ENCODE measurements around the gene NR1D1.
A peak's percentile ranks its signal among the peaks of the same experiment; 100 is the strongest.

NR1D1 gene

GRCh38 chr17:40074871-40075200 is 25.6 kb downstream of the NR1D1 start:
- DNase-seq = no peak

- DNase-seq = no peak
Measured at GRCh38 chr17:40074175-40074512, 26.2 kb downstream of the NR1D1 start.

- DNase-seq = no peak
Measured at GRCh38 chr17:40073454-40074174, 26.8 kb downstream of the NR1D1 start.

- no peak for DNase-seq
Measured at GRCh38 chr17:40072735-40073346, 27.5 kb downstream of the NR1D1 start.

- no peak for DNase-seq
Measured at GRCh38 chr17:40072040-40072734, 28.2 kb downstream of the NR1D1 start.

GRCh38 chr17:40071313-40072039 is 28.9 kb downstream of the NR1D1 start:
- DNase-seq = no peak

GRCh38 chr17:40070709-40071312 is 29.6 kb downstream of the NR1D1 start:
- DNase-seq = no peak

GRCh38 chr17:40069751-40070708 is 30.4 kb downstream of the NR1D1 start:
- DNase-seq = peak; percentile 56

- peak; percentile 80 for DNase-seq
Measured at GRCh38 chr17:40068917-40069750, 31.3 kb downstream of the NR1D1 start.

GRCh38 chr17:40068584-40068916 is 31.8 kb downstream of the NR1D1 start:
- DNase-seq = no peak

- no peak for DNase-seq
Measured at GRCh38 chr17:40068129-40068581, 32.2 kb downstream of the NR1D1 start.

GRCh38 chr17:40067710-40068109 is 32.7 kb downstream of the NR1D1 start:
- no peak for DNase-seq

GRCh38 chr17:40065769-40066510 is 34.4 kb downstream of the NR1D1 start:
- DNase-seq = no peak

- DNase-seq = no peak
Measured at GRCh38 chr17:40064971-40065768, 35.2 kb downstream of the NR1D1 start.

GRCh38 chr17:40063901-40064531 is 36.4 kb downstream of the NR1D1 start:
- DNase-seq = no peak

GRCh38 chr17:40063187-40063771 is 37.1 kb downstream of the NR1D1 start:
- peak; percentile 30 for DNase-seq

GRCh38 chr17:40062329-40063186 is 37.8 kb downstream of the NR1D1 start, which contains the start of gene THRA:
TSS of gene THRA (plus strand) at chr17:40062965. CDS start at chr17:40074489, 11,524 bp downstream.
- DNase-seq = peak; percentile 73

Data from activated CD8-positive, alpha-beta memory T cell treated with anti-CD3 and anti-CD28 coated beads, Interleukin-2, amount 50 U/mL, for 4 hours (primary cell).